K562 treated with DMSO at 1 percent for 12 hours (cell line): Measurements from ENCODE around the gene MARK4. TPM values are rescaled to one million over a fixed set of nuclear protein-coding genes. Genes with fewer than 3 reads are reported as not detected.

ENCODE experiments used
- total RNA-seq: library from RNA; unstranded; fragments of 300-600 nt; gene quantifications from 2 replicates; pipeline ENCODE4 v1.2.3, GENCODE V29; 2022; ENCODE audit not compliant: insufficient read depth

MARK4 gene
- total RNA-seq, result 17.2 and 27.0 TPM in 2 replicates

GRCh38 chr19:45250832-45251451 is at the start of gene MARK4:
Gene MARK4 (plus strand): TSS chr19:45251271. CDS start chr19:45251589, 318 bp downstream.

DNA sequence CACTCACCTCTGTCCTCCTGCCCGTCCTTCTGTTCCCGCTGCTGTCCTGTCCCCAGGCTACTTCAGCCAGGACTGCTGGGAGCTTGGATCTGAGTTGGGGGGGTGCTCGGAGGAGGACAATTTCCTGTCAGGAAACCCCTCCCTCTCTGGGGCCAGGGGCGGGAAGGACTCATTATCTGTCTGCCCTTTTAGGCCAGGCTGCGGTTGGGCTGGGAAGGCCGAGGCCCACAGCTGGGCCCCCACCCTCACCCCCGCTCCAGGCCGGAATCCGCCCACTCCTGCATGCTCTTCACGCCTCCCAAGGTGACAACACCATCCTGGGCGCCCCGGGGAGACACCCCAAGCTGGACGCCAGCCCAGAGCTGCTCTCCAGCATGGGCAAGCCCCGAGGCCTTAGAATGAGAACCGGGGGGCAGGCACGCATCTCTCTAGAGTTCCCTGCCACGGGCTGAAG is 5.7 kb upstream of the MARK4 start, which contains the start of gene EXOC3L2:
Gene EXOC3L2, minus strand, starts transcription at position 74 of the 454 bp plus-strand sequence. CDS start 6,362 bp downstream, outside the sequence.

GRCh38 chr19:45322744-45323281 is 71.7 kb downstream of the MARK4 start, which contains the start of gene CKM:
Gene CKM (minus strand): TSS chr19:45322875. CDS start chr19:45319713, 3,162 bp downstream.

GRCh38 chr19:45340232-45340898 is 89.3 kb downstream of the MARK4 start, which contains the start of gene KLC3:
Gene KLC3 (plus strand): TSS chr19:45340750. CDS start chr19:45345542, 4,792 bp downstream.

Other genes starting within 250 kb of the MARK4 start
- gene RELB, start 249.8 kb upstream of the MARK4 start, total RNA-seq, result 12.8 and 15.2 TPM in 2 replicates
- gene CLASRP, start 212.2 kb upstream of the MARK4 start, total RNA-seq, result 30.7 and 41.2 TPM in 2 replicates
- gene ZNF296, start 174.8 kb upstream of the MARK4 start, total RNA-seq, result 4.0 and 6.2 TPM in 2 replicates
- gene GEMIN7, start 172.0 kb upstream of the MARK4 start, total RNA-seq, result 39.3 and 48.7 TPM in 2 replicates
- 14.3 and 29.4 TPM in 2 replicates for gene PPP1R37, start 158.1 kb upstream of the MARK4 start, total RNA-seq
- gene NKPD1, start 90.3 kb upstream of the MARK4 start, total RNA-seq, result 0.25 and 0.73 TPM in 2 replicates
- gene TRAPPC6A, start 73.0 kb upstream of the MARK4 start, total RNA-seq, result 64.4 and 117 TPM in 2 replicates
- 25.7 and 29.9 TPM in 2 replicates for gene BLOC1S3, start 72.5 kb upstream of the MARK4 start, total RNA-seq
- 16.3 and 18.8 TPM in 2 replicates for gene EXOC3L2, start 5.9 kb upstream of the MARK4 start, total RNA-seq
- not detected in 2 replicates for gene CKM, start 71.6 kb downstream of the MARK4 start, total RNA-seq
- gene KLC3, start 89.5 kb downstream of the MARK4 start, total RNA-seq, result 5.4 and 5.9 TPM in 2 replicates
- 24.6 and 32.3 TPM in 2 replicates for gene ERCC2, start 119.3 kb downstream of the MARK4 start, total RNA-seq
- gene PPP1R13L, start 153.8 kb downstream of the MARK4 start, total RNA-seq, result 14.7 and 18.9 TPM in 2 replicates
- 0.98 and 3.0 TPM in 2 replicates for gene POLR1G, start 155.4 kb downstream of the MARK4 start, total RNA-seq
- 55.7 and 65.2 TPM in 2 replicates for gene ERCC1, start 172.6 kb downstream of the MARK4 start, total RNA-seq
- gene FOSB, start 216.7 kb downstream of the MARK4 start, total RNA-seq, result 1.1 and 1.5 TPM in 2 replicates
- gene RTN2, start 245.8 kb downstream of the MARK4 start, total RNA-seq, result 66.8 and 81.5 TPM in 2 replicates
- 8.9 and 12.3 TPM in 2 replicates for gene PPM1N, start 247.2 kb downstream of the MARK4 start, total RNA-seq